H4 (cell line): Measurements from ENCODE around the gene ITIH3. TPM values are rescaled to one million over a fixed set of nuclear protein-coding genes. Genes with fewer than 3 reads are reported as not detected.

Experiments
- DNase-seq: peaks from one replicate; pipeline ENCODE4 v3.0.0-alpha.2; 2015; ENCODE audit warnings: low spot score
- total RNA-seq: library from RNA; depleted of rRNA; stranded (reverse); fragments of >200 nt; shearing (Covaris generic); gene quantifications from 2 replicates; pipeline ENCODE4 v1.2.3, GENCODE V29; 2014

Gene ITIH3
- total RNA-seq, 1 experiment from 2014 or later: not detected

DNA sequence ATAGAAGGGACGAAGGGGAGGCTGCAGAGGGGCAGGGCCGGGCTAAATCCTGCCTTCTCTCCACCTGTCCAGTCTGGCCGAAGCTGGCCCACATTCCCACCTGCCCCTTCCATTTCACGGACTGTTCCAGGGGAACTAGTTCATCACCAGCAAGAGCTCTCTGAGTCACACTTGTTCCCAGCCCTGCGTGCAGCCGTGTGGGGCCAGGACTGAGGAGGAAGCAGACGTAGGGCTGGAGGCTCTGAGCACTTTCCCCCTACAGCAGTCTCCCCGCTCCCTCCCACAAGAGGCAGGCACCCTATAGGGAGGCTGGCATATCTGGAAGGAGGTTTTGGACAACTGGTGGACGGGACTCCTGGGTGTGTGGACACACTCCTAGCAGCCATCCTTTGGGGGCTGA, 32.8 kb downstream of the ITIH3 start:
- DNase-seq: no peak

GRCh38 chr3:52827866-52828376, 33.3 kb downstream of the ITIH3 start:
- no peak for DNase-seq

- DNase-seq: no peak
Measured at GRCh38 chr3:52829482-52829881, 34.9 kb downstream of the ITIH3 start.

- no peak for DNase-seq
Measured at GRCh38 chr3:52829906-52830463, 35.4 kb downstream of the ITIH3 start.

GRCh38 chr3:52830535-52831258, 36.1 kb downstream of the ITIH3 start, which contains the start of gene ITIH4:
ITIH4 (minus strand) TSS chr3:52830672; CDS start chr3:52830642, 30 bp downstream.
- peak; percentile 13 for DNase-seq

DNA sequence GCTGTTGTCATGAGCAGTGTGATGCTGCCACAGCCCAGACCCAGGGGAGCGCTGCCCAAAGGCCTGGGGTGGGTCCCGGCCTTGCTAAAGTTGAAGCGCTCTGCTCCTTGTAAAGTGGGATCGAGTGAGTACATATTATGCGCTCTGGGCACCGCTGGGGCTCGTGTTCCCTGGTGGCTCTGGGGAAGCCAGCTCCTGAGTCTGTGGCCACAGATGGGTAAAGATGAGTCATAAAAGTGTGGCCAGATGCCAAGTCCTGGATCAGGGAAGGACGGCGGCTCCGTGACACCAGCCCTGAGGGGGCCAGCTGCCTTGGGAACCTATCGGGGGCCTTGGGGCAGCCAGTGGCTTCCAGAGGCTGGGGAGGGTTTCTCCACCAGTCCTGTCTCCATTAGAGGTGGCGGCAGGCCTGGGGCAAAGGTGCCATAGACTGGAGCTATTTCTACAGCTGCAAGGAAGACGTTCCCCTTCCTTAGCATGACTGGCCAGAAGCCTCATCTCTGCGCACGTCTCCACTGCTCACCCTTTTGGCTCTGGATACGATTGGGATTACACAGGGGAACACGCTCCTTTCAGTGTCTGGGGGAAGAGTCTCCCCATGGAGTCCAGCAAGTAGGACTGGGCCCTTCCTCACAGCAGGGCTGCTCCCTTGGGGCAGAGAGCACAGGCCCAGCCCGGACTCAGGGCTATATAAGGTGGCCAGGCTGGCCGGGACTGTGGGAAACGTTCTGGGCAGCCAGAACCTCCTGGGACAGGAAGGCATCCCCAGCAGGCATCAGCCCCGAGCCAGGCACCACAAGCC, 37.1 kb downstream of the ITIH3 start:
- peak; percentile 82 for DNase-seq

DNA sequence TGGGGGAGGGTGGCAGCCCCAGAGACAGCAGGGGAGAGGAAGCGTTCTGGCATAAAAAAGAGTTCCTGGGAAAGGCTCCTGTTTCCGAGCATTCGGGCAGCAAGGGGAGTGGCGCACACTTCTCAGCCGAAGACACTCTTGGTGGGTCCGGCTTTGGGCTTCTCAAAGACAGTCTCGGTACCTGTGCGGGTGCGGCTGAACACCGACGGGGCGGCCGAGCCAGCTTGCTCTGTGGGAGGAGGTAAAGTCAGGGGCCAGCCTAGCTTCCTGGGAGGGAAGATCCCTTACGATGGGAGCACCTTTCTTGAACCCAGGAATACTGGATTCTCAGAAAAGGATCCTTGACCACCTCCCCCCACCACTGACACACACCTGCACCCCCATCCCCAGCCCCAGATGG, 38.6 kb downstream of the ITIH3 start:
- no peak for DNase-seq

- no peak for DNase-seq
Measured at GRCh38 chr3:52834871-52835501, 40.4 kb downstream of the ITIH3 start, which contains the start of gene MUSTN1. MUSTN1 (minus strand) TSS chr3:52835019; CDS start chr3:52834948, 71 bp downstream.

GRCh38 chr3:52835766-52836470, 41.3 kb downstream of the ITIH3 start:
- no peak for DNase-seq

- DNase-seq: no peak
Measured at GRCh38 chr3:52836471-52836845, 41.9 kb downstream of the ITIH3 start.

DNA sequence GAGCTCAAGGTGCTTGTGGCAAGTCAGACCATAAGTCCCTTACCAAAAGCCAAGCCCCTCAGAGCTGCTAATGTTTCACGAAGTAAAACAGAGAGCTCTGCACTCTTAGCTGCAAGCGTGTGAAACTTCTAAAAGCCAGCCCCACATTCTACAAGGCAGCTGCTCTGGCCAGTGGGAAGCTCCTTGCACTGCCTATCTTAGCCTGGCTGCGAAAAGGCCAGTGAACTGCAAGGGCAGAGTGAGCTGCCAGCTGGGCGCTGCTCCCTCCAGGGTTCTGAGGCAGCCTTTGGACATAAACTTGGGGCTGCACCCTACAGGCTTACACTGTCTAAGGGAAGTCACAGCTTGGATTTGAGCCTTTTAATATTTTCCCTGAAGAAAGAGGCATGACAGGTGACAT, 42.4 kb downstream of the ITIH3 start:
- DNase-seq: no peak

- no peak for DNase-seq
Measured at GRCh38 chr3:52838561-52839267, 44.1 kb downstream of the ITIH3 start.

- DNase-seq: no peak
Measured at GRCh38 chr3:52839268-52839575, 44.6 kb downstream of the ITIH3 start.

- no peak for DNase-seq
Measured at GRCh38 chr3:52839892-52840545, 45.4 kb downstream of the ITIH3 start.

- no peak for DNase-seq
Measured at GRCh38 chr3:52841211-52841980, 46.8 kb downstream of the ITIH3 start.

DNA sequence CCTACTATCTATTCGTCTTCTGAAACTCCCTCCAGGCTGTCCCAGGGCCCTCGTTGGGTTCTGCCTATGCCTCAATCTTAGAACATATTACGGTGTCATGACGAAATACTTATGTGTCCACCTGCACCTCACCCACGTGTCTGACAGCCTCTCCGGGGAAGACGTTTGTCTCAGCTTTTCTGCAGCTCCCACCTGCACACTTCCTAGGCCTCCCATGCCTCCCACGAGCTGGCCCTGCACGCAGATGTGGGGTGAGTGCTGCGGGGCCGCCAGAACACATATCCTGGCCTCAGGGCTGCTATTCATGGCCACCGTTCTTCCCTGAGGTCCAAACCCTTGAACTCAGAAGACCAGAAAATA, 47.4 kb downstream of the ITIH3 start:
- DNase-seq: no peak

DNA sequence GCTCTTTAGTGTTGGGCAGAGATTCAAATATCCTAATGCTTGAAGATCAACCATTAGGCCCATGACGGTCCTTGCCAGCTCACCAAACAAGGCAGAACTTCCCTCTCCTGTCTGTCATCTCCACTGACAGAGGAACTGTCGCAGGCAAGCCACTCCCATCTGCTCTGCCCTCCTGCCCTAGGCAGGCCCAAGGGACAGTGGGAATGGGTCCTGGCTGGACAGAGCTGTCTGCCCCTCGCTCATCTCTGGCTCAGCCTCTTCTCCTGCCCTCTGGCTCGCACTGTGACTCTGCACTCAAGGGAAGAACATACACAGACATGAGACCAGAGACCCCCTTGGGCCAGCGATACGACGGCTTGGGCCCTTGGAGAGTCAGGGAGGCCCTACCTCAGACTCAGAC, 47.8 kb downstream of the ITIH3 start:
- DNase-seq: no peak

- no peak for DNase-seq
Measured at GRCh38 chr3:52843108-52843865, 48.7 kb downstream of the ITIH3 start.

DNA sequence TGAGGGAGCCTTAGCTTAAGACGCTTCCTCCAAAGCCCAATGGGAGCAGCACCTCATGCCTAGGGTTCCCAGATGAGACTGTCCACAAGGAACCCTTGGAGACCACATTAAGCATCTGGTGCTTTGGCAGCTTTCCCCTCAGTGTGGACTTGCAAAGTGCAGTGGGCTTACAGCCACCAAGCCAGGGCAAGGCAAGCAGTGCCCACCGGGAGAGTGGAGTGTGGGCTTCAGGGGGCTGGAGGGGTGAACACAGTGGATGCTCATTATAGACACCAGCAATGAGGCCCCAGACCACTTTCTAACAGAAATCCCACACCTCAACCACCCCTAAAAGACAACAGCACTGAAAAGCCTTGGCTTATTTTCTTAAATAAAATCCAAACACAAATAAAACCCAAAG, 49.3 kb downstream of the ITIH3 start:
- no peak for DNase-seq
